ENCODE measurements around the gene TUBA1B.

The TUBA1B gene

DNA sequence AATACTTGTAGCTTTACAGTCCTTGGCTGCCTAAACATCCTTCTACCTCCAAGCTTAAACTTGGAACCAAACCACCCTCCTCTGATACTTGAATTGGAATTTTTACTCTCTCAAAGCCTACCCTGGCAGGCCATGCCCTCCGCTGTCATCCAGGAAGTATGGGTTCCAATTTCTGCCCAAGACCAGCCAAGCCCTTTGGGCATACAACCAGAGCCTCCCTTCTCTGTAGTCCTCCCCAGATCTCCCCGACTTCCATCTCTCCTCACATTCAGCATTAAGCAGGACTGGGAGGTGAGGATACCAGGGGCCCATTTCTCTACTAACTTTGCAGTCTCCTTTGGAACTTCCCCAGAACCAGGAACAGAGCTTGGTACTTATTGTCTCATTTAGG, 36.2 kb downstream of the TUBA1B start:
- Histone ChIP-seq H3K9me2 (replicated peaks; ENCODE audit: insufficient read depth, low read length) (no peaks in the 10 kb centered on the region), H3K9me3 (ENCODE audit: insufficient read depth, low read length) (no peaks in the 10 kb centered on the region), H3K4me2 (ENCODE audit: low read depth, low read length, poor library complexity, severe bottlenecking) (no peak overlapping the region), H3K79me2 (ENCODE audit: insufficient read depth, low read length) (no peaks in the 10 kb centered on the region), H4K20me1 (ENCODE audit: low read depth, low read length) (no peaks in the 10 kb centered on the region), H3K27ac (ENCODE audit: low read depth, low read length) (no peak overlapping the region), H3K9ac (ENCODE audit: low read length) (no peak overlapping the region), H3K27me3 (ENCODE audit: low read length) (no peaks in the 10 kb centered on the region), H2AFZ (ENCODE audit: low read depth, low read length, severe bottlenecking) (no peak overlapping the region), H3K36me3 (ENCODE audit: low read length) (no peaks in the 10 kb centered on the region), H3F3A (ENCODE audit: insufficient read depth) (no peaks in the 10 kb centered on the region), H3K4me3 (ENCODE audit: insufficient read depth, low read length, poor library complexity, severe bottlenecking) (no peak overlapping the region)
- no peak for TF ChIP-seq EZH2phosphoT487 (conservative IDR thresholded peaks at IDR 0.05; ENCODE audit: low read length)
- TF ChIP-seq, protein P1, sequence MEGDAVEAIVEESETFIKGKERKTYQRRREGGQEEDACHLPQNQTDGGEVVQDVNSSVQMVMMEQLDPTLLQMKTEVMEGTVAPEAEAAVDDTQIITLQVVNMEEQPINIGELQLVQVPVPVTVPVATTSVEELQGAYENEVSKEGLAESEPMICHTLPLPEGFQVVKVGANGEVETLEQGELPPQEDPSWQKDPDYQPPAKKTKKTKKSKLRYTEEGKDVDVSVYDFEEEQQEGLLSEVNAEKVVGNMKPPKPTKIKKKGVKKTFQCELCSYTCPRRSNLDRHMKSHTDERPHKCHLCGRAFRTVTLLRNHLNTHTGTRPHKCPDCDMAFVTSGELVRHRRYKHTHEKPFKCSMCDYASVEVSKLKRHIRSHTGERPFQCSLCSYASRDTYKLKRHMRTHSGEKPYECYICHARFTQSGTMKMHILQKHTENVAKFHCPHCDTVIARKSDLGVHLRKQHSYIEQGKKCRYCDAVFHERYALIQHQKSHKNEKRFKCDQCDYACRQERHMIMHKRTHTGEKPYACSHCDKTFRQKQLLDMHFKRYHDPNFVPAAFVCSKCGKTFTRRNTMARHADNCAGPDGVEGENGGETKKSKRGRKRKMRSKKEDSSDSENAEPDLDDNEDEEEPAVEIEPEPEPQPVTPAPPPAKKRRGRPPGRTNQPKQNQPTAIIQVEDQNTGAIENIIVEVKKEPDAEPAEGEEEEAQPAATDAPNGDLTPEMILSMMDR (IDR thresholded peaks at IDR 0.05; ENCODE audit: insufficient read depth, low read length, poor library complexity, severe bottlenecking): no peak

DNA sequence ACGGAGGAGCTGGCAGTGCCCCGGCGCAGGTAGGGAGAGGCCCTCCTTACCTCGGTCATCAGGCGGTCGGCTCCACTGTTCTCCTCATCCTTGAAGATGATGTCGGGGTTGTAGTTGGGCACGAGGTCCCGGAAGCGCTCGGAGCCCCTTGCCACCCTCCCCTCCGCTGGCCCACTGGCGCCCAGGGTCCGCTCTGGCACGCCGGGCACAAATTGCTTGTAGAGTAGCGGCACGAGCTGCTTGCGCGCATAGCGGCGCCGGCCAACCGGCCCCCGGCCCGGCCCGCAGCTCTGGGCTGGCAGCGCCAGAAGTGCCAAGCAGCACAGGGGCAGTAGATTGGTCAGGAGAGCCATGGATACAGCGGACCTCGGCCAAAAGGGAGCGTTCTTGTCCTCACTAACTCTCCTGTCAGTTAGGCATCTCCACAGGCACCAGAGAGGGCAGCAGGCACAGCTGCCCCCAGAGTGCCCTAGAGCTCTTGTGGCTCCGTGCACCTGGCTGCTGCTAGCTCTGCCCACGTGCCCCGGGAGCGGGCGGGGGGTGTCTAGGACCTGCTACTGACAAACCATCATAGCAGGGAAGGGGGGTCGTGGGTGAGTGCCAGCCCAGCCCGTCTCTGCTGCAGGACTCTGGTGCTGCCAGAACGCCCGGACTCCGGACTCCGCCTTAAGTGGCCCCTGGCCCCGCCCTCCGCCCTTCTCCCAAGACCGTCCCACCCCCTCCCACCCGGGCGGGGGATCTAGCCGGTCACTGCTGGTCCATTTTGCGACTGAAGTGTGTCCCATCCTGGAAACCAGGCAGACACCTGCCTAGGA, 36.8 kb downstream of the TUBA1B start, which contains the start of gene DHH:
DHH (minus strand) TSS at position 642 of the 815 bp plus-strand sequence; CDS start at position 353, 289 bp downstream.
- H3K36me3 ChIP-seq (ENCODE audit: low read length): no peaks in the 10 kb centered on the region
- H2AFZ ChIP-seq (ENCODE audit: low read depth, low read length, severe bottlenecking): no peak within 1 kb of the TSS
- H3K4me2 ChIP-seq (ENCODE audit: low read depth, low read length, poor library complexity, severe bottlenecking): no peak within 1 kb of the TSS
- no peaks in the 10 kb centered on the region for H3K79me2 ChIP-seq (ENCODE audit: insufficient read depth, low read length)
- no peak within 1 kb of the TSS for H3K4me3 ChIP-seq (ENCODE audit: insufficient read depth, low read length, poor library complexity, severe bottlenecking)
- no peaks in the 10 kb centered on the region for H3K9me2 ChIP-seq (replicated peaks; ENCODE audit: insufficient read depth, low read length)
- no peaks in the 10 kb centered on the region for H3F3A ChIP-seq (ENCODE audit: insufficient read depth)
- TF ChIP-seq, protein P1 (IDR thresholded peaks at IDR 0.05; ENCODE audit: insufficient read depth, low read length, poor library complexity, severe bottlenecking): no peak
- TF ChIP-seq EZH2phosphoT487 (conservative IDR thresholded peaks at IDR 0.05; ENCODE audit: low read length): no peak
- H4K20me1 ChIP-seq (ENCODE audit: low read depth, low read length): no peaks in the 10 kb centered on the region
- no peak within 1 kb of the TSS for H3K27ac ChIP-seq (ENCODE audit: low read depth, low read length)
- H3K27me3 ChIP-seq (ENCODE audit: low read length): no peaks in the 10 kb centered on the region
- no peak within 1 kb of the TSS for H3K9ac ChIP-seq (ENCODE audit: low read length)
- H3K9me3 ChIP-seq (ENCODE audit: insufficient read depth, low read length): no peaks in the 10 kb centered on the region

DNA sequence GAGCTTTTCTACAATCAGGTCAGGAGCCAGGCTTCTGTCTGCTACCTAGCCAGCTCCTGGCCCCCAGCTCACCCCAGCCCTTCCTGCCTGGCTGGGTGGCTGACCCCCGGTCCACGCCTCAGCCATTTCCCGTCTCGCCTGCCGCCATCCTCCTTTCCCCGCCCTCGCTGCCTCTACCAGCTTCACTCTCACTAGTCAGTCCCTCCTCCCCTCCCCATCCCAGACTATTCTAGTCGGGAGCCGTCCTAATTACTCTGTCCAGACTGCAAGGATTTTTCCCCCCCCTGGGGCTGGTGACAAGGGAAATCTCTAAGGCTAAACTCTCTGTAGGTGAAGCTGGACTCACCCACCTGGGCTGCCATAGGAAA, 37.4 kb downstream of the TUBA1B start:
- no peak for TF ChIP-seq EZH2phosphoT487 (conservative IDR thresholded peaks at IDR 0.05; ENCODE audit: low read length)
- TF ChIP-seq, protein P1 (IDR thresholded peaks at IDR 0.05; ENCODE audit: insufficient read depth, low read length, poor library complexity, severe bottlenecking): no peak
- no peaks in the 10 kb centered on the region for H4K20me1 ChIP-seq (ENCODE audit: low read depth, low read length)
- no peaks in the 10 kb centered on the region for H3K79me2 ChIP-seq (ENCODE audit: insufficient read depth, low read length)
- no peaks in the 10 kb centered on the region for H3F3A ChIP-seq (ENCODE audit: insufficient read depth)
- no peaks in the 10 kb centered on the region for H3K36me3 ChIP-seq (ENCODE audit: low read length)
- no peak overlapping the region for H3K27ac ChIP-seq (ENCODE audit: low read depth, low read length)
- no peak overlapping the region for H3K9ac ChIP-seq (ENCODE audit: low read length)
- H3K4me2 ChIP-seq (ENCODE audit: low read depth, low read length, poor library complexity, severe bottlenecking): no peak overlapping the region
- no peak overlapping the region for H2AFZ ChIP-seq (ENCODE audit: low read depth, low read length, severe bottlenecking)
- no peak overlapping the region for H3K4me3 ChIP-seq (ENCODE audit: insufficient read depth, low read length, poor library complexity, severe bottlenecking)
- H3K27me3 ChIP-seq (ENCODE audit: low read length): no peaks in the 10 kb centered on the region
- no peaks in the 10 kb centered on the region for H3K9me2 ChIP-seq (replicated peaks; ENCODE audit: insufficient read depth, low read length)
- H3K9me3 ChIP-seq (ENCODE audit: insufficient read depth, low read length): no peaks in the 10 kb centered on the region

Data from SU-DHL-6 (cell line).